IMR-90 (cell line): ENCODE data around the gene AKIP1. TPM values are rescaled to one million over a fixed set of nuclear protein-coding genes. Genes with fewer than 3 reads are reported as not detected.

Experiments
- ATAC-seq: fragments of 200-7000 bp; cut with Tn5 transposase; 2 replicates; pipeline ENCODE4 v1.9.1; 2020; ENCODE audit warnings: low read depth, mild to moderate bottlenecking, moderate library complexity
- BruUV-seq: library from RNA; stranded (reverse); fragments of 400-500 nt; replicated peaks from 2 replicates; lab custom pipeline; 2021; lab: Mats Ljungman, UMichigan
- CTCF ChIA-PET: fragments of 300-600 bp; formaldehyde crosslinking; extraction: SDS; loops from one replicate; lab custom pipeline; 2021; ENCODE audit warnings: antibody characterized with exemption; lab: Yijun Ruan, JAX
- POLR2A ChIA-PET: fragments of 300-600 bp; sonication (Branson Sonifier 250); formaldehyde crosslinking; loops from one replicate; lab custom pipeline; 2022; ENCODE audit warnings: antibody characterized with exemption; ENCODE audit not compliant: unreplicated experiment; lab: Charles Lee
- DNase-seq: peaks from one replicate; pipeline ENCODE4 v3.0.0; 2013
- H2AFZ ChIP-seq: replicated peaks from 2 replicates; pipeline ENCODE3; 2013; ENCODE audit warnings: low read length, mild to moderate bottlenecking; ENCODE audit not compliant: poor library complexity
- H2AK5ac ChIP-seq: 2 replicates; pipeline ENCODE4 v1.6.1; 2013; ENCODE audit warnings: low read depth, low read length, inconsistent platforms
- H2AK9ac ChIP-seq: replicated peaks from 2 replicates; pipeline ENCODE3; 2013; ENCODE audit warnings: mild to moderate bottlenecking, low read depth, low read length, moderate library complexity; ENCODE audit not compliant: poor library complexity
- H2BK120ac ChIP-seq: 2 replicates; pipeline ENCODE4 v1.6.1; 2013; ENCODE audit warnings: low read depth, low read length, inconsistent platforms
- H2BK15ac ChIP-seq: 3 replicates; pipeline ENCODE4 v1.6.1; 2013; ENCODE audit warnings: low read depth, low read length, inconsistent platforms
- H2BK20ac ChIP-seq: 2 replicates; pipeline ENCODE4 v1.6.1; 2013; ENCODE audit warnings: low read depth, mild to moderate bottlenecking, inconsistent platforms, low read length, moderate library complexity
- H2BK5ac ChIP-seq: 2 replicates; pipeline ENCODE4 v1.6.1; 2013; ENCODE audit warnings: mild to moderate bottlenecking, low read depth, low read length, inconsistent platforms; ENCODE audit not compliant: poor library complexity, severe bottlenecking
- H3K14ac ChIP-seq: replicated peaks from 2 replicates; pipeline ENCODE4 v1.6.1; 2013; ENCODE audit warnings: low read depth, low read length, inconsistent platforms
- H3K18ac ChIP-seq: 2 replicates; pipeline ENCODE4 v1.6.1; 2013; ENCODE audit warnings: low read depth, low read length, control low read depth
- H3K23ac ChIP-seq: 2 replicates; pipeline ENCODE4 v1.6.1; 2013; ENCODE audit warnings: low read depth, low read length, inconsistent platforms
- H3K27ac ChIP-seq: 2 replicates; pipeline ENCODE4 v1.5.1; 2013; ENCODE audit warnings: mild to moderate bottlenecking, control low read depth, low read length; ENCODE audit not compliant: insufficient read depth
- H3K27me3 ChIP-seq: 2 replicates; pipeline ENCODE4 v1.6.1; 2013; ENCODE audit warnings: low read length; ENCODE audit not compliant: control insufficient read depth, insufficient read depth
- H3K36me3 ChIP-seq: 2 replicates; pipeline ENCODE4 v1.6.1; 2013; ENCODE audit warnings: low read length, mixed read lengths; ENCODE audit not compliant: control insufficient read depth, insufficient read depth
- H3K4ac ChIP-seq: 2 replicates; pipeline ENCODE4 v1.6.1; 2013; ENCODE audit warnings: low read depth, low read length, inconsistent platforms
- H3K4me1 ChIP-seq: 2 replicates; pipeline ENCODE4 v1.6.1; 2013; ENCODE audit warnings: low read length, mixed read lengths; ENCODE audit not compliant: control insufficient read depth, insufficient read depth
- H3K4me2 ChIP-seq: 2 replicates; pipeline ENCODE4 v1.6.1; 2013; ENCODE audit warnings: low read depth, mild to moderate bottlenecking, control low read depth, low read length, moderate library complexity
- H3K4me3 ChIP-seq: 2 replicates; pipeline ENCODE4 v1.5.1; 2013; ENCODE audit warnings: low read depth, mild to moderate bottlenecking, control low read depth, low read length, moderate library complexity; ENCODE audit not compliant: insufficient read depth
- H3K56ac ChIP-seq: 2 replicates; pipeline ENCODE4 v1.6.1; 2013; ENCODE audit warnings: low read length, inconsistent platforms; ENCODE audit not compliant: insufficient read depth; ENCODE audit errors: extremely low read depth
- H3K79me1 ChIP-seq, 2 experiments: 2 replicates each; pipeline ENCODE4 v1.6.1; 2013; ENCODE audit warnings: low read length in 2 of 2, inconsistent platforms in 1 of 2, low read depth in 1 of 2
- H3K9ac ChIP-seq: 2 replicates; pipeline ENCODE4 v1.6.1; 2013; ENCODE audit warnings: low read depth, low read length, control low read depth
- H3K9me1 ChIP-seq: 2 replicates; pipeline ENCODE4 v1.6.1; 2013; ENCODE audit warnings: low read length, inconsistent platforms; ENCODE audit not compliant: insufficient read depth
- H3K9me3 ChIP-seq: 2 replicates; pipeline ENCODE4 v1.6.1; 2013; ENCODE audit warnings: low read length; ENCODE audit not compliant: control insufficient read depth, insufficient read depth
- H4K20me1 ChIP-seq: 2 replicates; pipeline ENCODE4 v1.6.1; 2013; ENCODE audit warnings: low read length, inconsistent platforms; ENCODE audit not compliant: insufficient read depth
- H4K5ac ChIP-seq: 2 replicates; pipeline ENCODE4 v1.6.1; 2013; ENCODE audit warnings: mild to moderate bottlenecking, low read depth, low read length, control low read depth
- H4K8ac ChIP-seq, 2 experiments: 2 replicates each; pipeline ENCODE4 v1.6.1; 2013; ENCODE audit warnings: low read depth in 2 of 2, low read length in 2 of 2, control low read depth in 1 of 2, inconsistent platforms in 1 of 2
- H4K91ac ChIP-seq: 2 replicates; pipeline ENCODE4 v1.6.1; 2013; ENCODE audit warnings: low read depth, low read length, inconsistent platforms; ENCODE audit not compliant: insufficient read depth
- FOS ChIP-seq: fragments of 150-350 bp; IDR thresholded peaks from 2 replicates; pipeline ENCODE4 v1.6.1; 2016; ENCODE audit warnings: low read depth, low read length
- MAZ ChIP-seq: IDR thresholded peaks from 2 replicates; pipeline ENCODE4 v1.6.1; 2012; ENCODE audit warnings: low read depth, mild to moderate bottlenecking, low read length, improper control_type of control experiment, moderate library complexity, borderline replicate concordance
- MXI1 ChIP-seq: IDR thresholded peaks from 2 replicates; pipeline ENCODE4 v1.6.1; 2012; ENCODE audit warnings: low read depth, mild to moderate bottlenecking, low read length, moderate library complexity, borderline replicate concordance
- POLR2A ChIP-seq: IDR thresholded peaks from 2 replicates; pipeline ENCODE4 v1.6.1; 2012; ENCODE audit warnings: mild to moderate bottlenecking, low read depth, low read length
- SMC3 ChIP-seq: fragments of 150-350 bp; IDR thresholded peaks from 2 replicates; pipeline ENCODE4 v1.6.1; 2016; ENCODE audit warnings: low read depth, mild to moderate bottlenecking, antibody characterized with exemption, low read length, moderate library complexity
- USF2 ChIP-seq: fragments of 150-350 bp; IDR thresholded peaks from 2 replicates; pipeline ENCODE4 v1.6.1; 2017; ENCODE audit warnings: mild to moderate bottlenecking, antibody characterized with exemption, low read length, low read depth
- WGBS, 2 experiments: methylation state at CpG; one replicate each; pipeline versions ENCODE4 v1.1.5 to v1.1.7; 2013; ENCODE audit warnings: missing lambda C conversion rate in 2 of 2; ENCODE audit not compliant: insufficient read length in 1 of 2; ENCODE audit errors: extremely low coverage in 2 of 2; 5-methylcytosine and 5-hydroxymethylcytosine counted together
- dilution Hi-C: fragments of 300-500 bp; cut with HindIII; formaldehyde crosslinking; loops from one replicate; pipeline ENCODE4 v1.14.3; 2018; ENCODE audit warnings: low sequenced_read_pairs; ENCODE audit not compliant: unreplicated experiment
- in situ Hi-C: fragments of 300-500 bp; cut with MboI; formaldehyde crosslinking; loops from 3 replicates; pipeline ENCODE4 v1.14.3; 2019; ENCODE audit warnings: low sequenced_read_pairs, inconsistent platforms, mixed read lengths
- intact Hi-C: fragments of 100-400 bp; cut with micrococcal nuclease; formaldehyde crosslinking; loops from 2 replicates; pipeline ENCODE4 v1.10.0; 2022
- polyA plus RNA-seq, 3 experiments: library from polyadenylated mRNA; depleted of rRNA; stranded (reverse); fragments of >200 nt; gene quantifications; 2 replicates each; pipeline ENCODE4 v1.2.3, GENCODE V29; 2012; ENCODE audit warnings: low replicate concordance in 1 of 3
- total RNA-seq: library from RNA; depleted of rRNA; stranded (reverse); fragments of >200 nt; gene quantifications from 2 replicates; pipeline ENCODE4 v1.2.3, GENCODE V29; 2012

The AKIP1 gene
- total and polyA plus RNA-seq, 2 of the 4 experiments (the other 2 are of a cell fraction) = 33.9 to 36.0 TPM

GRCh38 chr11:8964324-8965320, 53.6 kb downstream of the AKIP1 start, which contains the start of gene TMEM9B:
TMEM9B (minus strand) TSS chr11:8964442; CDS start chr11:8964313, 129 bp downstream.
- 0% methylated on average over 50 of the region's 67 CpGs; no CpG with 5 or more reads in 1 of the 2 experiments for WGBS, 2 experiments
- BruUV-seq = no TSS peak
- Histone ChIP-seq H3K9me1 (0 out of 2 replicates have a peak, but pooled peaks cover 4% of the 10 kb centered on the region), H3K4me2 (peak within 1 kb of the TSS; percentile 99), H4K91ac (peak within 1 kb of the TSS; percentile 88), H2BK20ac (no peak within 1 kb of the TSS), H3K9ac (peak within 1 kb of the TSS; percentile 82), H2BK15ac (peak within 1 kb of the TSS; percentile 9; the same call in 1 of the 3 replicates), H3K56ac (peak within 1 kb of the TSS; percentile 69), H3K27me3 (no peaks in the 10 kb centered on the region), H4K5ac (peak within 1 kb of the TSS; percentile 89), H2BK5ac (peak within 1 kb of the TSS; percentile 61), H4K20me1 (no peaks in the 10 kb centered on the region), H3K79me1 (peaks cover 18 to 46% of the 10 kb centered on the region in 2 experiments), H2AK5ac (peak within 1 kb of the TSS; percentile 60), H2AK9ac (peak within 1 kb of the TSS; percentile 98), H3K9me3 (no peaks in the 10 kb centered on the region), H2BK120ac (peak within 1 kb of the TSS; percentile 36; the same call in 1 of the 2 replicates), H3K36me3 (no peaks in the 10 kb centered on the region), H3K23ac (peak within 1 kb of the TSS; percentile 81), H3K14ac (peak within 1 kb of the TSS; percentile 93), H3K27ac (peak within 1 kb of the TSS; percentile 85), H3K18ac (peak within 1 kb of the TSS; percentile 26; the same call in 1 of the 2 replicates), H3K4me1 (peaks cover 6% of the 10 kb centered on the region), H3K4ac (peak within 1 kb of the TSS; percentile 92), H2AFZ (peak within 1 kb of the TSS; percentile 98), H3K4me3 (peak within 1 kb of the TSS; percentile 63), H4K8ac (peak within 1 kb of the TSS; percentile 93 to 99)
- TF ChIP-seq USF2 (peak; percentile 65), MXI1 (peak; percentile 90; the same call in 1 of the 2 replicates), SMC3 (no peak), POLR2A (peak; percentile 72), MAZ (peak; percentile 31; the same call in 1 of the 2 replicates), FOS (no peak)
- in situ Hi-C loops (loop anchor here (25.0 kb wide), 1 partner anchor 727 kb away; no protein-coding TSS in a partner anchor), intact Hi-C loops (loop anchor here (1.0 to 5.0 kb wide), 2 partner anchors 92 to 173 kb away; no protein-coding TSS in a partner anchor), dilution Hi-C loops (no loop called here)
- DNase-seq (peak; percentile 79), ATAC-seq (peak; percentile 91)
- POLR2A ChIA-PET = interaction anchor here (0.6 kb wide), 1 partner anchor 256 kb away, joined by 3 read pairs; no protein-coding TSS in a partner anchor
- CTCF ChIA-PET = interaction anchor here (0.6 to 1.8 kb wide), 3 partner anchors 61 to 173 kb away, joined by 3 to 5 read pairs (median 3); no protein-coding TSS in a partner anchor
